MG63 (cell line): ENCODE measurements around the gene TTLL5. TPM values are rescaled to one million over a fixed set of nuclear protein-coding genes. Genes with fewer than 3 reads are reported as not detected.
"Not testable (repeated sequence)": the region's sequence is repeated elsewhere in the genome, so short reads cannot be mapped to it uniquely, and the experiment has no call there.

Source experiments
- DNase-seq: peaks from one replicate; pipeline ENCODE4 v3.0.0-alpha.2; 2020
- H3K27me3 ChIP-seq: fragments of 250-450 bp; sonication (Bioruptor Pico); 2 replicates; pipeline ENCODE4 v1.5.1; 2020; ENCODE audit warnings: mild to moderate bottlenecking, moderate library complexity
- H3K36me3 ChIP-seq: fragments of 250-450 bp; sonication (Bioruptor Pico); 2 replicates; pipeline ENCODE4 v1.5.1; 2020; ENCODE audit warnings: mild to moderate bottlenecking, moderate library complexity
- H3K4me3 ChIP-seq: fragments of 250-450 bp; sonication (Bioruptor Pico); 2 replicates; pipeline ENCODE4 v1.5.1; 2020; ENCODE audit warnings: mild to moderate bottlenecking, moderate library complexity
- H3K9me3 ChIP-seq: fragments of 250-450 bp; sonication (Bioruptor Pico); 2 replicates; pipeline ENCODE4 v1.5.1; 2020; ENCODE audit warnings: mild to moderate bottlenecking, moderate library complexity
- total RNA-seq: library from RNA; depleted of rRNA; stranded (reverse); fragments of >200 nt; shearing (Covaris generic); gene quantifications from 2 replicates; pipeline ENCODE4 v1.2.3, GENCODE V29; 2014; ENCODE audit warnings: low replicate concordance

The TTLL5 gene
- total RNA-seq, 1 experiment from 2014 or later, result 12.9 TPM

DNA sequence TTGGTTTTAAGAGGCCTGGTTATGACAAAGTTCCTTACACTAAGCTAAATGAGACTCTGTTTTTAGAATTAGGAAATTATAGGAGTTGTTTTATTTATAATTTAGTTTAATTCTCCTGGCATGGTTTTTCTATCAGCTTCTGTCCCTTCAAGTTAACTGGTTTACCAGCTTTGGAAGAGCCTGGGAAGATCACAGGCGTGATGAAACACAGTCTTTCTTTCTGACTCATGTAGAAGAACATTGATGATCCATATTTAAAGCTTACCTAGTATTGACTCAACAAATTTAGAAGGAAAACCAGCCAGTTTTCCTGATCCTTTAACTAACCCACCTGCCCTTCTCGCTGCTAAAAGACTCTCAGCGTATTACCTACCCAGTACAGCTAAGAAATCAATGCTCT is 165.6 kb downstream of the TTLL5 start:
- Histone ChIP-seq H3K4me3 (no peak overlapping the region), H3K27me3 (no peaks in the 10 kb centered on the region), H3K9me3 (no peaks in the 10 kb centered on the region), H3K36me3 (no peaks in the 10 kb centered on the region)
- no peak for DNase-seq

DNA sequence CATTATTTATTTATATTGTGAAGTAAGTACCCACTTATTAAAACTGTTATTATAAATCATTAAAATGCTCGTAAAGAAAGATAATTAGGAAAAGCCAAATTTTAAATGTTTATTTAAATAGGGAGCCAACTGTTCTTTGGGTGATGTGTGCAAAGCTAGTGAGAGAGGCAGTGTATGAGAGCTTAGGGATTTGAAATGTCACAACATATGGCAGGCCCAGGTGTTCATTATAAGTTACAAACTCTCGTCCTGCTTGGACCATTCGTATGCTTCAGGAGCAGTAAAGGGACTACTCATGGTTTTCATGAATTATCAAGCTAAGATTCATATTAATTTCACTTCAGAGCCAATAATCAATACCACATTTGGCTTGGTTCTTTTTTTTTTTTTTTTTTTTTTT is 166.3 kb downstream of the TTLL5 start:
- H3K27me3 ChIP-seq, result no peaks in the 10 kb centered on the region
- no peaks in the 10 kb centered on the region for H3K36me3 ChIP-seq
- no peak for DNase-seq
- no peak overlapping the region for H3K4me3 ChIP-seq
- no peaks in the 10 kb centered on the region for H3K9me3 ChIP-seq

DNA sequence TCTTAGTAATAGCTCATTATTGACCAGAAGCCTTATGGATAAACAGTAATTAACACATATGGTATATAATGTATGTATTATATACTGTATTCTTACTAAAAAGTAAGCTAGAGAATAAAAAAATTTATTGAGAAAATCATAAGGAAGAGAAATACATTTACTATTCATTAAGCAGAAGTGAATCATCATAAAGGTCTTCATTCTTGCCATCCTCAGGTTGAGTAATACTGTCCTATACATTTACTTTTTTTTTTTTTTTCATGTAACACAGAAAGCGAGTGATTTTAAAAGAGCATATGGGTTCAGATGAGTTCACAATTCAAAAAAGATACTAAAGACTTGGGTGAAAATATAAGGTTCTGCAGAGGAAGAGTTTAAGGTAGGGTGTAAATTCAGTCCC is 168.3 kb downstream of the TTLL5 start:
- H3K27me3 ChIP-seq, result no peaks in the 10 kb centered on the region
- no peaks in the 10 kb centered on the region for H3K9me3 ChIP-seq
- no peak for DNase-seq
- H3K36me3 ChIP-seq, result no peaks in the 10 kb centered on the region
- H3K4me3 ChIP-seq, result no peak overlapping the region

DNA sequence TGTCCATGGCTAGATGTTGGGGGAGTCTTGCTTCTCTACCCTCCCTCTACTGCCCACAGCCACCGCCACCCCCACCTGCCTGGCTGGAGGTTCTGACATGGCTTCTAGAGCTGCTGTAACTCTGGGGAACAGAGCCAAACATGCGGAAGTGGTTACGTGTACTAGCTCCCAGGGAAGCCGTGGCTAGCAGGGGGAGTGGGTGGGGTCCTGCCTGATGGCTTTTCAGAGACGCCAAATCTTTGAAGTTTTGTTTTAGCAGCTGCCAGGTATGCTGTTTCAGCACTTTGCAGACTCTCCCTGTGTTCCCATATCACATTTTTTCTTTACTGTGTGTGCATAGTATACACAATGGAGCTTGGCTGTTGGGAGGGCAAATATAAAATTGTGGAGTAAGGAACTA is 170.4 kb downstream of the TTLL5 start:
- peak; percentile 53 for DNase-seq
- H3K27me3 ChIP-seq, result no peaks in the 10 kb centered on the region
- H3K36me3 ChIP-seq, result no peaks in the 10 kb centered on the region
- no peak overlapping the region for H3K4me3 ChIP-seq
- H3K9me3 ChIP-seq, result no peaks in the 10 kb centered on the region

DNA sequence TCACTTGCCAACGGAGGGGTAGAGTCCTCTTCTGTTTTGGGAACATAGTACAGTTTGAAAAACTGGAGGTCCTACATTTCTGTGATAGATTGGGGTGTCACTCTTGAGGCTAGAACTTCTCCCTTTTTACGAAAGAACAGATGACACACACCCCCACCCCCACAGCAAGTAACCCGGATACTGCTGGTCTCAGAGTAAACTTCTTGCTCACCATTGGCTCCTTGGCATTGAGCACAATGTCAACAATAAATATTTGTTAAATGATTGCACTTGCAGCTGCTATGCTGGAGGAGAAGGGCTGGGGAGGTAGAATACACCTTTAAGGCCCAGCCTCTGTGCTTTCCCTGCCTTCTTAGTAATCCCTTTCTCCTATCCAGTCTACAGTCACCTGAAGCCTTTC is 170.9 kb downstream of the TTLL5 start:
- Histone ChIP-seq H3K9me3 (no peaks in the 10 kb centered on the region), H3K36me3 (no peaks in the 10 kb centered on the region), H3K4me3 (no peak overlapping the region), H3K27me3 (no peaks in the 10 kb centered on the region)
- peak; percentile 58 for DNase-seq

DNA sequence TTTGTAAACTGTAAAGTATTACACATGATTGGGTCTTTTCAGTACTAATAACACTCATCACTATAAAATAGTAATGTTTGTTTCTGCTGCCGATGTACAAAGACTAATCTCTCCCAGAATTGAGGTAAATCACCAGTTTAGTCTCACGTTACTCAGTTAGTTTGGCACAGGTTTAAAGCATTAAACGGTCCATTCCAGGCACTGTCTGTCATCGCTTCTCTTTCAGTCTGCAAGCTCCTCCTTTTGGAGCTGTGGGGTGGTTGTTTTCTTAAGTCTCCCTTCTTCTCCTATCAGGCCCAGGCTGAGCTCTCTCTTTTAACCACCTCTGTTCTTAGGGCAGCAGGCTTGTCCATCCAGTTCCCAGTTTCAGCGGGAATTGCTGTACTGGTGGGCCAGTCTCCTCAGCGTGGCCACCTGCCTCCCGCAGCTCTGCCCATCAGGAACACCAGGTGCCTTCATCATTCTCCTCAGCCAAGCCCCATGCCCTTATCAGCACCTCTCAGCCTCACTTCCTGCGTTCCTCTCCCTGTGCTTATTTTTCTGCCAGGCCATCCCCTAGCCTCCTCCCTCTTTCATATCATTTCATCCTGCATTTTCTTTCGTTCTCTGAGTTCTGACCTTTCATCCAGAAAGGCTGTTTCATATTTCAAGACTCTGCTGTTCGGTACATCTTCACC is 171.7 kb downstream of the TTLL5 start:
- no peaks in the 10 kb centered on the region for H3K36me3 ChIP-seq
- no peak overlapping the region for H3K4me3 ChIP-seq
- peak; percentile 37 for DNase-seq
- no peaks in the 10 kb centered on the region for H3K9me3 ChIP-seq
- H3K27me3 ChIP-seq, result no peaks in the 10 kb centered on the region

DNA sequence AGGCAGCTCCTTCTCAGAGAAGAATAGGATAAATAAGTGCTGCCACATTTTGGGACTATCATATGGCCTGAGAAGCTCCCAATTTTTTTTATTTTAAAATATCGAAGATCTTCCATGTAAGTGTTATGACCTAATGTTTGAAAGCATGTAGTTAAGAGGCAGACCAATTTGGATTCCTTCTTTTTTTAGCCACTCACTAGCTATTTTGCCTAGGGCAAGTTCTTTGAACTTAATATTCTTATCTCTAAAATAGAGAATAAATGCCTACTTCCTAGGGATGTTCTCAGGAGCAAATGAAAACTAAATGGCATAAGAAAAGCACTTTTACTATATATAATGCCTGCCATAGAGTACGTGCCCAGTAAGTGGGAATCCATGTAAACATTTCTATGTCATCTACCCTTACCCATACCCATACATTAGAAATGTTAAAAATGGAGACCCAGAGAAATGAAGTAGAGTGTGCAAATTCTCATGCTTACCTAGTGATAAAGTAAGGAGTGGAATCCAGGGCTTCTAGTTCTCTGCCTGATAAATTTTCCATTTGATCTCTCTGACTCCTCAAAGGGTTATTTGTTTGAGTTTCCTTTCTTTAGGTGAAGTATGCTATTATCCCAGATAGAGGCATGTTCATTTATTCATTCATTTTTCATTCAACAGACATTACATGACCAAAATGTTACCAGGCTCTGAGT is 172.4 kb downstream of the TTLL5 start:
- no peak for DNase-seq
- Histone ChIP-seq H3K36me3 (no peaks in the 10 kb centered on the region), H3K27me3 (no peaks in the 10 kb centered on the region)

DNA sequence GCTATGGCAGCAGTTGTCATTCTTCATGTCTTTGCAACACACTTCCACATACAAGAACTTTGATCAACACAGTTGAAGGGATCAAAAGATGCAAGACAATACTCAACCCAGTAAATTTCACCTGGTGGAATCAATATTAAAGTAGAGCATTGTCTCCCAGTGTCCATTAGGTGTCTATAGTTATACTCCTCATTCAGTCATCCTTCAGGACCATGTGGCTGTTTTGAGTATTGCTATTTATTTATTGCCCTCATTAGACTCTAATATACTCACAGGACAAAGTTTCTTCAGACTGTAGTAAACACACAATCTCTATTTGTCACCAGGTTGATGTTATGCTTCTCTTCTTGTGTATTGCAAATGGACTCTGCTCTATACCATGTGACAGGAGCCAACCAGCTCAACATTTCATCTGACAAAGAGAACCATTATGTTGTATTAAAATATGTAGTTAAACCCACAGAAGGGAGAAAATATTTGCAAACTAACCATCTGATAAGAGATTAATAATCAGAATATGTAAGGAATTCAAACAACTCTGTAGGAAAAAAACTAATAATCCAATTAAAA is 174.2 kb downstream of the TTLL5 start:
- no peaks in the 10 kb centered on the region for H3K27me3 ChIP-seq
- no peaks in the 10 kb centered on the region for H3K9me3 ChIP-seq
- no peak overlapping the region for H3K4me3 ChIP-seq
- DNase-seq, result no peak
- no peaks in the 10 kb centered on the region for H3K36me3 ChIP-seq

More for the DNA sequence above, 172.4 kb downstream of the TTLL5 start:
- Histone ChIP-seq H3K4me3 (no peak overlapping the region), H3K9me3 (no peaks in the 10 kb centered on the region)

DNA sequence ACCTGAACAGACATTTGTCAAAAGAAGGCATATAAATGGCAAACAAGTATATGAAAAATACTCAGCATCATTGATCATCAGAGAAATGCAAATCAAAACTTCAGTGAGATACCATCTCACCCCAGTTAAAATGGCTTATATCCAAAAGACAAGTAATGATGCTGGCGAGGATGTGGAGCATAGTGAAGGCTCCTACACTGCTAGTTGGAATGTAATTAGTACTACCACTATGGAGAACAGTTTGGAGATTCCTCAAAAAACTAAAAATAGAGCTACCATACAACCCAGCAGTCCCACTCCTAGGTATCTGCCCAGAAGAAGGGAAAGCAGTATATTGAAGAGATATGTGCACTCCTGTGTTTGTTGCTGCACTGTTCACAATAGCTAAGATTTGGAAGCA is 174.7 kb downstream of the TTLL5 start:
- Histone ChIP-seq H3K27me3 (no peaks in the 10 kb centered on the region), H3K9me3 (no peaks in the 10 kb centered on the region), H3K36me3 (no peaks in the 10 kb centered on the region), H3K4me3 (no peak overlapping the region)
- DNase-seq, result no peak

DNA sequence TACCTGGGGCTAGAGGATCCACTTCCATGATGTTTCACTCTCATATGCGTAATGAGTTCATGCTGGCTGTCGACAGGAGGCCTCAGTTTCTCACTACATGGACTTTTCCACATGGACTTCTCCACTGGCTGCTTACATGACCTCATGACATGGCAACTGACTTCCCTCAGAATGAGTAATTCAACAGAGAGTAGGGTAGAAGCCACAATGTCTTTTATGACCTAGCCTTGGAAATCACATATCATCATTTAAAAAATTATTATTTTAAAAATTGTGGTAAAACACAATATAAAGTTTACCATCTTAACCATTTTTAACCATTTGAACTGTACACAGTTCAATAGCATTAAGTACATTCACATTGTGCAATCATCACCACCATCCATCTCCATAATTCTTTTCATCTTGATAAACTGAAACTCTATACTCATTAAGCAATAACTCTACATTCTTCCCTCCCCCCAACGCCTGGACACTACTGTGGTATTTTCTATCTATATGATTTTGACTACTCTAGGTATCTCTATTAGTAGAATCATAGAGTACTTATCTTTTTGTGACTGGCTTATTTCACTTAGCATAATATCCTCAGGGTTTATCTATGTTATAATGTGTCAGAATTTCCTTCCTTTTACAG is 176.2 kb downstream of the TTLL5 start:
- Histone ChIP-seq H3K9me3 (no peaks in the 10 kb centered on the region), H3K36me3 (no peaks in the 10 kb centered on the region), H3K27me3 (no peaks in the 10 kb centered on the region), H3K4me3 (no peak overlapping the region)
- no peak for DNase-seq

DNA sequence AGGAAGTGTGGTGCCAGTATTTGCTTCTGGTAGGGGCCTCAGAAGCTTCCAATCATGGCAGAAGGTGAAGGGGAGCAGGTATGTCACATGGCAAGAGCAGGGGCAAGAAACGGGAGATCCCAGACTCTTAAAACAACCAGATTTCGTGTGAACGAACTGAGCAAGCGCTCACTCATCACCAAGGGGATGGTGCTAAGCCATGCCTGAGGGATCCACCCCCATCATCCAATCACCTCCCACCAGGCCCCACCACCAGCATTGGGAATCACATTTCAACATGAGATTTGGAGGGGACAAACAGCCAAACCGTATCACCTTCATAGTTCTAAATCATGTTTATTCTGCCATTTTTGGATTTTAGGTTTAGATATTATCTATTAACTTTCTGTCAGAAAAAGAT is 179.9 kb downstream of the TTLL5 start:
- H3K27me3 ChIP-seq, result no peaks in the 10 kb centered on the region
- no peak overlapping the region for H3K4me3 ChIP-seq
- no peaks in the 10 kb centered on the region for H3K9me3 ChIP-seq
- H3K36me3 ChIP-seq, result no peaks in the 10 kb centered on the region
- DNase-seq, result no peak

DNA sequence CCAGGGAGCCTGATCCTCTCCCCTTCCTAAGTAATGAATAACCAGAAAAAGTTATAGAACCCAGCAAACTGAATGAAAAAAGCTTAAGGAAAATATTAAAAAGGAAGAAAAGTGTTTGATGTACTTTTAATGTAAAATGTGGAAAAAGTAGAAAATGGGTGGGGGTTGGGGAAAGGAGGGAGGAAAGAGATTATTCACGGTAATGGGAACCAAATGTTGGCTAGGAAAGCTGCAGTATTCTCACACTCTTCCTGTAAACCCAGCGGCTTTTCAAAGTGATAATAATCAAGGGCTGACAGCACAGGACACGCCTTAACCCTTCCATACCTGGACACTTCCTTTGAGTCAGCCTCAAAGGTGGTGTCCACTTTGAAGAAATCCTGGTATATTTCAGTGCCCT is 181.5 kb downstream of the TTLL5 start:
- DNase-seq, result no peak
- Histone ChIP-seq H3K9me3 (no peaks in the 10 kb centered on the region), H3K36me3 (no peaks in the 10 kb centered on the region), H3K27me3 (no peaks in the 10 kb centered on the region), H3K4me3 (no peak overlapping the region)

DNA sequence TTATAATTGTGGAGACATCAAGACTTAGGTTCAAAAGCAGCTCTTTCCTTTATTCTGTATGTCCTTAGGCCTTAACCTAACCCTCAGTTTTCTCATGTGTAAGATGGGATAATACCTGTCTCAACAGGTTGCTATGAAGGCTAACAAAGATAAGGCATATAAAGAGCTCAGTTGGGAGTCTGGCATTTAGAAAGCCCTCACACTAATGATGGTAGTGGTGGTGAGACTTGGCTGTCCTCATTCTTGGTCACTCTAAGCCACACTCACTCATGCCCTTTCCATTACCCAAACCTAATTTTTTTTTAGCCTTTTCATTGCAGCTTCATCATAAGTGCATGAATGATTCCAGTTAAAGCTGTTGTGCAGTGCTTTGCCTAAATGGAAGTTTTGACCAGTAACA is 183.4 kb downstream of the TTLL5 start:
- H3K36me3 ChIP-seq, result no peaks in the 10 kb centered on the region
- DNase-seq, result no peak
- H3K9me3 ChIP-seq, result no peaks in the 10 kb centered on the region
- no peaks in the 10 kb centered on the region for H3K27me3 ChIP-seq
- H3K4me3 ChIP-seq, result no peak overlapping the region

DNA sequence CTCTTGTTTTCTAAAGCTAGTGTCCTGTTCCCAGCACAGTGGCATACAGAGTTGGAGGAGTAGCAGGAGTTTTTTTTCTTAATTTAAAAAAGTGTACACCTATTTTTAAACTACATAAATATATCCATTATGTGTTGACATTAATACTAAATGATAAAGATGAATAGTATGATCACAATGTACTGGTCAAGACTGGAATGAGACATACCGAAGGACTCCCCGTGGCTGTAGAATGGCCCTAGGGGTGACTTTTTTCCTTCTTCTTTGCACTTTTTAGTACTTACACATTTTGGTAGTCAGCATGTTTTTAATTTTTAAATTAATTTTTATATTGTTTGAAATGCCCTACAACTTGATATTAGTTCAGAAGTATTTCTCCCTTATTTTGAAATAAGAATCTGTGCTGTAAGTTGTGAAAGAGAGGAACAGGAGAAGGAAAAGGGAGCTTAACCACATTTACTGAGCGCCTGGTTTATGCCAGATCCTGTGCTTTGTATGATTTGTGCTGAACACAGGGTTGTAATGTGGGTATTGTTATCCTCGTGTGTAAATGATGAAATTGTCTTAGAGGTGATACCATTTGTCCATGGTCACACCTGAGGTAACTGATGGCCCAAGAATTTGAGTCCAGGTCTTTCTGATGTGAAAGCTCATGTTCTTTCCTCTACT is 184.2 kb downstream of the TTLL5 start:
- Histone ChIP-seq H3K27me3 (no peaks in the 10 kb centered on the region), H3K36me3 (no peaks in the 10 kb centered on the region), H3K4me3 (no peak overlapping the region), H3K9me3 (no peaks in the 10 kb centered on the region)
- DNase-seq, result no peak

DNA sequence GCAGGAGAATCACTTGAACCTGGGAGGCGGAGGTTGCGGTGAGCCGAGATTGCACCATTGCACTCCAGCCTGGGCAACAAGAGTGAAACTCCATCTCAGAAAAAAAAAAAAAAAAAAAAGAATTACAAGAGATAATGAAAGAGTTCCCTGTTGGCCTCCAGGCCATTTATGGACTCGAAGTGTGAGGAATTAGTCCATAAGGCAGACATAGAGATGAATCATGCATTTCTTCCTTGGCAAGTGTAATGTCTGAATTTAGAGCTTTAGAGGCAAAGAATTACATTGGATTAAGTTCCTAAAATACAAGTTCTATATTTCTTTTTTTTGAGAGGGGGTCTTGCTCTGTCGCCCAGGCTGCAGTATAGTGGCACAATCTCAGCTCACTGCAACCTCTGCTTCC is 185.6 kb downstream of the TTLL5 start:
- not testable (repeated sequence) for H3K27me3 ChIP-seq, H3K9me3 ChIP-seq, DNase-seq, H3K4me3 ChIP-seq, H3K36me3 ChIP-seq

DNA sequence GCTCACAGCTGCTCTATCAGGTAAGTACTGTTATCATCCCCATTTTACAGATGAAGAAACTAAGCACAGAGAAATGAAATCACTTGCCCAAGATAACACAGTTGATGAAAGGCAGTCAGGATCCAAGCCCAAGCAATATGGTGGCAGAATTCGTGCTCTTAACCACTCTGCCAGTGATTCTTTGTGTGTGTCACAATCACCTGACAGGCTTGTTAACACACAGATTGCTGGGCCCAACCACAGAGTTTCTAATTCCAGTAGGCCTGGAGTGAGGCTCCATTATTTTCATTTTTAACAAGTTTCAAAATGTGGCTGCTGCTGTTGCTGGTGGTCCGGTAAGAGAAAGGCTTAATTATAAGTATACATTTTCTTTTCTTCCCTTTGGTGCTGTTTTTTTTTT is 186.5 kb downstream of the TTLL5 start:
- DNase-seq, result no peak
- H3K27me3 ChIP-seq, result no peaks in the 10 kb centered on the region
- no peaks in the 10 kb centered on the region for H3K9me3 ChIP-seq
- no peaks in the 10 kb centered on the region for H3K36me3 ChIP-seq
- no peak overlapping the region for H3K4me3 ChIP-seq
